ENCODE data around the gene CFAP43. TPM values are rescaled to one million over a fixed set of nuclear protein-coding genes. Genes with fewer than 3 reads are reported as not detected.
A peak's percentile ranks its signal among the peaks of the same experiment; 100 is the strongest.

CFAP43 gene
- total RNA-seq, 2 experiments from 2014 or later, result not detected

DNA sequence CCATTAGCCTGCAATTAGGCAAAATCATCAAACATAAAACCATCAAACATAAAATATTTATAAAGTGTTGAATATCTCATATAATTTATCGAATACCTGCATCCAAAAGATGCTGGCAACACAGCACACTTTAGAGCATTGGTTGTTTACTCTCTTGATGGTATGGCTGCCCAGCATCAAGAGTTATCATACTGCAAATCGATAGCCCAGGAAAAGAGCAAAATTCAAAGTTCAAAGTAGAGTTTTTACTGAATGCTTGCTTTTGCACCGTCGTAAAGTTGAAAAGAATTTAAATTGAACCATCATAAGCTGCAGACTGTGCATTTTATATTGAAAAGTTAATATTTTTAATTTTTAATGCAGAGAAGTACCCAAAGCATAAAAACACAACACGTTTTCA lies 32.6 kb upstream of the CFAP43 start:
- H3K4me3 Mint-ChIP-seq, result no peak overlapping the region
- peaks cover 66% of the 10 kb centered on the region for H3K4me1 Mint-ChIP-seq
- DNase-seq, result no peak
- H3K27me3 Mint-ChIP-seq, result no peaks in the 10 kb centered on the region
- peaks cover 67% of the 10 kb centered on the region for H3K36me3 Mint-ChIP-seq
- no peak overlapping the region for H3K27ac Mint-ChIP-seq
- H3K9me3 Mint-ChIP-seq, result no peaks in the 10 kb centered on the region

GRCh38 chr10:104262055-104262454 lies 29.9 kb upstream of the CFAP43 start:
- H3K4me1 Mint-ChIP-seq, result peaks cover 76% of the 10 kb centered on the region
- H3K27ac Mint-ChIP-seq, result peak overlapping the region; percentile 92
- peaks cover 68% of the 10 kb centered on the region for H3K36me3 Mint-ChIP-seq
- no peaks in the 10 kb centered on the region for H3K27me3 Mint-ChIP-seq
- no peaks in the 10 kb centered on the region for H3K9me3 Mint-ChIP-seq
- H3K4me3 Mint-ChIP-seq, result peak overlapping the region; percentile 4
- DNase-seq, result no peak

- Mint-ChIP-seq H3K4me3 (peak overlapping the region; percentile 69), H3K27me3 (no peaks in the 10 kb centered on the region), H3K4me1 (peaks cover 76% of the 10 kb centered on the region), H3K27ac (peak overlapping the region; percentile 92), H3K36me3 (peaks cover 66% of the 10 kb centered on the region), H3K9me3 (no peaks in the 10 kb centered on the region)
- DNase-seq, result no peak
Measured at GRCh38 chr10:104260775-104261115, 28.6 kb upstream of the CFAP43 start.

- Mint-ChIP-seq H3K36me3 (peaks cover 64% of the 10 kb centered on the region), H3K27me3 (no peaks in the 10 kb centered on the region), H3K27ac (peak overlapping the region; percentile 92), H3K4me3 (peak overlapping the region; percentile 69), H3K4me1 (peaks cover 71% of the 10 kb centered on the region), H3K9me3 (no peaks in the 10 kb centered on the region)
- no peak for DNase-seq
Measured at GRCh38 chr10:104259999-104260774, 28.0 kb upstream of the CFAP43 start.

DNA sequence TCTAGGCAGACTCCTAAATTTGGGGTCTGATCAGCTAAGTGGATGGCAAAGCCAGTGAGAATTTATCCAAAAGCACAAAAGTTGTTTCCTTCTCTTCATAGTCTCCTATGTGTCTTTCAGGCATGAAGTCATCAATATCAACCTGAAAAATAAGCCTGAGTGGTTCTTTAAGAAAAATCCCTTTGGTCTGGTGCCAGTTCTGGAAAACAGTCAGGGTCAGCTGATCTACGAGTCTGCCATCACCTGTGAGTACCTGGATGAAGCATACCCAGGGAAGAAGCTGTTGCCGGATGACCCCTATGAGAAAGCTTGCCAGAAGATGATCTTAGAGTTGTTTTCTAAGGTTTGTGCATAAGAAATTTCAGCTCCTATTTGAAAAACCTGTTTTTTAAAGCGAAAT lies 27.3 kb upstream of the CFAP43 start:
- Mint-ChIP-seq H3K4me1 (peaks cover 69% of the 10 kb centered on the region), H3K36me3 (peaks cover 63% of the 10 kb centered on the region), H3K9me3 (no peaks in the 10 kb centered on the region), H3K27me3 (no peaks in the 10 kb centered on the region), H3K27ac (peak overlapping the region; percentile 14), H3K4me3 (no peak overlapping the region)
- no peak for DNase-seq

- peaks cover 71% of the 10 kb centered on the region for H3K4me1 Mint-ChIP-seq
- no peak for DNase-seq
- no peaks in the 10 kb centered on the region for H3K27me3 Mint-ChIP-seq
- peaks cover 62% of the 10 kb centered on the region for H3K36me3 Mint-ChIP-seq
- H3K27ac Mint-ChIP-seq, result peak overlapping the region; percentile 52
- H3K4me3 Mint-ChIP-seq, result no peak overlapping the region
- peaks cover 3% of the 10 kb centered on the region for H3K9me3 Mint-ChIP-seq
Measured at GRCh38 chr10:104258209-104258608, 26.0 kb upstream of the CFAP43 start.

DNA sequence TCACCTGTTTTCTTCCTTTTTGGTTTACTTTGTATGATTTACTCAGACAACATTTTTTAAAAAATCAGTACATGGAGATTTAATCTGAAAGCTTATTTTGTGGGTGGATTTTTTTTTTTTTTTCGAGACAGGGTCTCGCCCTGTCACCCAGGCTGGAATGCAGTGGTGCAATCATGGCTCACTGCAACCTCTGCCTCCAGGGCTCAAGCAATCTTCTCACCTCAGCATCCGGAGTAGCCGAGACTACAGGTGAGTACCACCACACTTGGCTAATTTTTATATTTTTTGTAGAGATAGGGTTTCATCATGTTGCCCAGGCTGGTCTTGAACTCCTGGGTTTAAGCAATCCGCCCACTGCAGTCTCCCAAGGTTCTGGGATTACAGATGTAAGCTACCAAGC lies 25.1 kb upstream of the CFAP43 start:
- Mint-ChIP-seq H3K4me1 (peaks cover 69% of the 10 kb centered on the region), H3K27ac (no peak overlapping the region), H3K9me3 (peaks cover 5% of the 10 kb centered on the region), H3K36me3 (peaks cover 60% of the 10 kb centered on the region), H3K4me3 (peak overlapping the region; percentile 30), H3K27me3 (no peaks in the 10 kb centered on the region)
- DNase-seq, result no peak

GRCh38 chr10:104256335-104256961 lies 24.3 kb upstream of the CFAP43 start:
- H3K9me3 Mint-ChIP-seq, result peaks cover 5% of the 10 kb centered on the region
- H3K4me1 Mint-ChIP-seq, result peaks cover 63% of the 10 kb centered on the region
- no peak for DNase-seq
- peak overlapping the region; percentile 86 for H3K4me3 Mint-ChIP-seq
- no peaks in the 10 kb centered on the region for H3K27me3 Mint-ChIP-seq
- peak overlapping the region; percentile 91 for H3K27ac Mint-ChIP-seq
- H3K36me3 Mint-ChIP-seq, result peaks cover 55% of the 10 kb centered on the region

DNA sequence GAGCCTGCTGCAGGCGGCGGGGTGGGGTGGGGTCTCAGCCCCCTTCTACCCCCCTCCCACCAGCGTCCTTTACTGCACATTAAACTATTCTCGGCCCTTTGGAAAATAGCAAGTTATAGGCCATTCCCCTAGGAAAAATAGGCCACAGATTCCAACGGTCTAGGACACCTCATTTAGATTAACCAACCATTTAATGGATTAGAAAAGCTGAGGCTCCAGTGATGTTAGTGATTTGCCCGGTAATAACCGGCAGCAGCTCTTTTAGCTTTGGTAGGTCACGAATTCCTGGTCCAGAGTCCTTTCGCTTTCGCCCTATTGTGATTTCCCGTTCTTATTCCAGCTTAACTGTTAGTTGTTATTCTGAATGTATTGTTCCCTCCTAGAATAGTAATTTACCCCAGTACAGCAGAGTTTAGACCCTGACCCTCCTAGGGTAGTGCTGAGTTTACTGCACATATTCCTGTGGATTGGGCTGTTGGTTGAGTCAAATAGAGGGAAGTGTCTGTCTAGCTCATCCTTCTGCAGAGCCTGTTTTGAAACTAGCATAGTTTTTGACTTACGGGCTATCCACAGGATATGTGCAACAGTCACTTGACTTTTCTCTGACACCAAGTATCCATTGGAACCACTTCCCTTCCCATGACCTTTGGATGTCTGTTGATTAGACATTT lies 23.3 kb upstream of the CFAP43 start:
- peaks cover 53% of the 10 kb centered on the region for H3K4me1 Mint-ChIP-seq
- peaks cover 5% of the 10 kb centered on the region for H3K27me3 Mint-ChIP-seq
- peaks cover 5% of the 10 kb centered on the region for H3K9me3 Mint-ChIP-seq
- H3K4me3 Mint-ChIP-seq, result peak overlapping the region; percentile 86
- peaks cover 45% of the 10 kb centered on the region for H3K36me3 Mint-ChIP-seq
- no peak for DNase-seq
- H3K27ac Mint-ChIP-seq, result peak overlapping the region; percentile 91

- H3K9me3 Mint-ChIP-seq, result peaks cover 5% of the 10 kb centered on the region
- H3K4me1 Mint-ChIP-seq, result peaks cover 45% of the 10 kb centered on the region
- peak within 1 kb of the TSS; percentile 86 for H3K4me3 Mint-ChIP-seq
- peak within 1 kb of the TSS; percentile 91 for H3K27ac Mint-ChIP-seq
- H3K36me3 Mint-ChIP-seq, result peaks cover 37% of the 10 kb centered on the region
- H3K27me3 Mint-ChIP-seq, result peaks cover 12% of the 10 kb centered on the region
- peak; percentile 53 for DNase-seq
Measured at GRCh38 chr10:104254493-104255310, 22.5 kb upstream of the CFAP43 start, which contains the start of gene GSTO1. Gene GSTO1 (plus strand): TSS chr10:104254892. CDS start chr10:104254929, 37 bp downstream.

DNA sequence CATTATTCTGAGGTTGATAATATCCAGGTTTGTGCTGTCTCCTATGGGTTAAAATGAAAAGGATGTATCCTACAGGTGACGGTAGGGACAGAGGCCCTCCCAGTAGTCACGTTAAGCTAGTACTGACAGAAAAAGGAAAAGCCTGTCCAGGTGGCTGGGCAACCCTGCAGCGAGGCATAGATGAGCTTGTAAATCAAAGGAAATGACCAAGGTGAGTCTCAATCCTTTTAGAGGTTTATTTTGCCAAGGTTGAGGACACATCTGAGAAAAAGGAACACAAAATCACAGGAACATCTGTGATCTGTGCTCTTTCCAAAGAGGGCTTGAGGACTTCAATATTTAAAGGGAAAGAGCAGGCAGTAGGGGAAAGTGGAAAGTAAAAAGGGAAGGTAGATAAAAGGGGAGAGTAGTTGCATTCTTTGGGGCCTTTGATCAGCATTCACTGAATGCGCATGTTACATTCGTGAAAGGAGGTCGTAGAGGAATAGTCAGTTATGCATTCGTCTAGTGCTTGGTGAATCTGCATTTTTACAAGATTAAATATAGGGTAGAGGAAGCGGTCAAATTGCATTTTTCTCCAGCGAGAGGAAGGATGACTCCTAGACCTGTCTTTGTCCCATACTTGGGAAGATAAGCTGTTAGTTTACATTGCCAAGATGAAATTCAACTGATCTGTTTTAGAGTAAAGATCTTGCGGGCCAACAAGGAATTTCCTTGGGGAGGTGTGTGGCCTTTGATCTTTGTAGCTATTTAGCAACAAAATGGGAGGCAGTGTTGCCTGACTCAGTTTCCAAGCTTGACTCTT lies 21.6 kb upstream of the CFAP43 start:
- Mint-ChIP-seq H3K9me3 (peaks cover 5% of the 10 kb centered on the region), H3K4me3 (peak overlapping the region; percentile 86), H3K4me1 (peaks cover 36% of the 10 kb centered on the region), H3K27ac (peak overlapping the region; percentile 91), H3K36me3 (peaks cover 30% of the 10 kb centered on the region), H3K27me3 (peaks cover 17% of the 10 kb centered on the region)
- no peak for DNase-seq

DNA sequence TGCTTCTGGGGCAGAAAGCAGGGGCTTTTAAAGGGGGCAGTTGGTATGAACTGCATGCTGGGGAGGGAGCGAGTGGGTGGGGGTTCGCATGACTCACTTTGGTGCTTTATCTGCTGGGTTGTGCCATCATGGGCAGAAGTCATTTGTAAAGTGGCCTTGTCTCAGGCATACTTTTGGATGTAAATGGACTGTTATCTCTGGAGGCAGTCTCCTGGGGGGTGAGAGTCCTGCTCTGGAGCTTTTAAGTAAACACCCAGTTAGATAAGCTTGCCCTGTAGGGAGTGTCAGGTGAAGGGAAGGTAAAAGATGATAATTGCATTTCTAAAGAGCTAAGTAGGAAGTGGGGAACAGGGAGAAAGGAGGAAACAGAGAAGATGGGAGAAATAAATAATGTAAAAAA lies 20.9 kb upstream of the CFAP43 start:
- H3K27me3 Mint-ChIP-seq, result peaks cover 21% of the 10 kb centered on the region
- H3K9me3 Mint-ChIP-seq, result peaks cover 5% of the 10 kb centered on the region
- DNase-seq, result no peak
- peaks cover 25% of the 10 kb centered on the region for H3K36me3 Mint-ChIP-seq
- peaks cover 30% of the 10 kb centered on the region for H3K4me1 Mint-ChIP-seq
- peak overlapping the region; percentile 42 for H3K4me3 Mint-ChIP-seq
- H3K27ac Mint-ChIP-seq, result no peak overlapping the region

GRCh38 chr10:104252368-104252767 lies 20.2 kb upstream of the CFAP43 start:
- Mint-ChIP-seq H3K36me3 (peaks cover 22% of the 10 kb centered on the region), H3K27me3 (peaks cover 21% of the 10 kb centered on the region), H3K4me1 (peaks cover 30% of the 10 kb centered on the region), H3K27ac (no peak overlapping the region), H3K9me3 (peaks cover 5% of the 10 kb centered on the region), H3K4me3 (no peak overlapping the region)
- no peak for DNase-seq

GRCh38 chr10:104251443-104251842 lies 19.3 kb upstream of the CFAP43 start:
- Mint-ChIP-seq H3K36me3 (peaks cover 14% of the 10 kb centered on the region), H3K4me3 (no peak overlapping the region), H3K9me3 (peaks cover 6% of the 10 kb centered on the region), H3K4me1 (peaks cover 30% of the 10 kb centered on the region), H3K27ac (no peak overlapping the region), H3K27me3 (peaks cover 24% of the 10 kb centered on the region)
- DNase-seq, result no peak

Data from activated naive CD8-positive, alpha-beta T cell treated with anti-CD3 and anti-CD28 coated beads for 36 hours (primary cell).